B cell (primary cell): ENCODE measurements around the gene ISCU. TPM values are rescaled to one million over a fixed set of nuclear protein-coding genes. Genes with fewer than 3 reads are reported as not detected.

ENCODE experiments used
- ATAC-seq: fragments of 200-7000 bp; cut with Tn5 transposase; one replicate; pipeline ENCODE4 v1.10.0; 2021; ENCODE audit warnings: low read depth, mild to moderate bottlenecking, moderate number of reproducible peaks, moderate library complexity
- CTCF ChIA-PET: fragments of 350-600 bp; sonication (Branson Sonifier 250); formaldehyde crosslinking; loops from one replicate; lab custom pipeline; 2021; ENCODE audit warnings: antibody characterized with exemption, inconsistent platforms; lab: Charles Lee
- POLR2A ChIA-PET: fragments of 350-600 bp; sonication (Branson Sonifier 250); formaldehyde crosslinking; loops from one replicate; lab custom pipeline; 2021; ENCODE audit warnings: antibody characterized with exemption; lab: Charles Lee
- DNase-seq: peaks from one replicate; pipeline ENCODE4 v3.0.0; 2013
- H2AFZ ChIP-seq: 2 replicates; pipeline ENCODE4 v1.6.1; 2012; ENCODE audit warnings: mild to moderate bottlenecking, low read depth, low read length; ENCODE audit not compliant: insufficient read depth, poor library complexity, severe bottlenecking
- H3K27ac ChIP-seq, 2 donors: 1 replicate in 1 of 2; 2 replicates in 1 of 2; pipeline ENCODE4 v1.5.1; 2012 to 2013; ENCODE audit warnings: low read length in 2 of 2, mild to moderate bottlenecking in 2 of 2, moderate library complexity in 1 of 2
- H3K27me3 ChIP-seq, 4 experiments: fragments of 200-600 bp in 1 of 4; sonication (generic) in 1 of 4; replicated peaks in 1 of 4; 1 replicate in 2 of 4; 2 replicates in 2 of 4; pipeline versions ENCODE4 v1.6.1 to v1.7.0; 2013 to 2016; ENCODE audit warnings: low read length in 3 of 4, mild to moderate bottlenecking in 2 of 4, mixed read lengths in 1 of 4, moderate library complexity in 1 of 4; ENCODE audit not compliant: insufficient read depth in 4 of 4, control insufficient read depth in 3 of 4; ENCODE audit errors: control extremely low read depth in 1 of 4
- H3K36me3 ChIP-seq, 2 experiments: replicated peaks in 1 of 2; 1 replicate in 1 of 2; 2 replicates in 1 of 2; pipeline versions ENCODE4 v1.6.1 to v1.7.1; 2013; ENCODE audit warnings: low read length in 1 of 2; ENCODE audit not compliant: insufficient read depth in 2 of 2, control insufficient read depth in 1 of 2; ENCODE audit errors: control extremely low read depth in 1 of 2, extremely low read depth in 1 of 2
- H3K4me1 ChIP-seq, 2 donors: fragments of 200-600 bp in 1 of 2; sonication (generic) in 1 of 2; 1 replicate in 1 of 2; 2 replicates in 1 of 2; pipeline versions ENCODE4 v1.5.1 to v1.6.1; 2013 to 2017; ENCODE audit warnings: low read length in 2 of 2; ENCODE audit not compliant: control insufficient read depth in 2 of 2, insufficient read depth in 2 of 2
- H3K4me2 ChIP-seq: replicated peaks from 2 replicates; pipeline ENCODE3; 2012; ENCODE audit warnings: mild to moderate bottlenecking, low read depth, low read length; ENCODE audit not compliant: poor library complexity, severe bottlenecking
- H3K4me3 ChIP-seq, 5 experiments: fragments of 200-600 bp in 1 of 5; sonication (generic) in 1 of 5; 1 replicate in 3 of 5; 2 replicates in 2 of 5; pipeline versions ENCODE4 v1.5.1 to v1.7.0; 2011 to 2016; ENCODE audit warnings: low read length in 4 of 5, mild to moderate bottlenecking in 4 of 5, low read depth in 2 of 5, control low read depth in 1 of 5, moderate library complexity in 1 of 5; ENCODE audit not compliant: insufficient read depth in 1 of 5; ENCODE audit errors: control extremely low read depth in 1 of 5, extremely low read depth in 1 of 5
- H3K79me2 ChIP-seq: fragments of 200-600 bp; sonication (generic); one replicate; pipeline ENCODE4 v1.6.0; 2016; ENCODE audit warnings: low read length; ENCODE audit not compliant: control insufficient read depth, insufficient read depth
- H3K9ac ChIP-seq: fragments of 200-600 bp; sonication (generic); 2 replicates; pipeline ENCODE4 v1.6.1; 2017; ENCODE audit warnings: mild to moderate bottlenecking, low read length, moderate library complexity
- H3K9me3 ChIP-seq, 3 donors: one replicate each; pipeline versions ENCODE4 v1.6.1 to v1.7.1; 2013; ENCODE audit warnings: low read length in 2 of 3; ENCODE audit not compliant: control insufficient read depth in 2 of 3, insufficient read depth in 1 of 3; ENCODE audit errors: control extremely low read depth in 1 of 3
- H4K20me1 ChIP-seq: 2 replicates; pipeline ENCODE4 v1.6.0; 2012; ENCODE audit warnings: mild to moderate bottlenecking, low read length; ENCODE audit not compliant: insufficient read depth, control insufficient read depth, poor library complexity, severe bottlenecking
- H3K27ac Mint-ChIP-seq: one replicate; pipeline ENCODE4 v1.8.0; 2021; ENCODE audit warnings: mixed read lengths
- H3K27me3 Mint-ChIP-seq: one replicate; pipeline ENCODE4 v1.8.0; 2021; ENCODE audit warnings: mixed read lengths
- H3K4me1 Mint-ChIP-seq: one replicate; pipeline ENCODE4 v1.8.0; 2021; ENCODE audit warnings: mixed read lengths
- H3K4me3 Mint-ChIP-seq: one replicate; pipeline ENCODE4 v1.8.0; 2021; ENCODE audit warnings: mixed read lengths
- H3K9me3 Mint-ChIP-seq: one replicate; pipeline ENCODE4 v1.8.0; 2022; ENCODE audit warnings: mixed read lengths; ENCODE audit not compliant: insufficient read depth
- CTCF ChIP-seq: fragments of 200-600 bp; IDR thresholded peaks from one replicate; pipeline ENCODE4 v1.8.0; 2022; ENCODE audit warnings: antibody characterized with exemption, mild to moderate bottlenecking
- EZH2 ChIP-seq: IDR thresholded peaks from 2 replicates; pipeline ENCODE4 v1.6.1; 2012; ENCODE audit warnings: borderline replicate concordance, low read depth, mild to moderate bottlenecking, moderate library complexity, low read length; ENCODE audit not compliant: insufficient read depth, poor library complexity, severe bottlenecking
- WGBS: methylation state at CpG from one replicate; pipeline ENCODE4 v1.1.5; 2013; ENCODE audit warnings: missing lambda C conversion rate; ENCODE audit not compliant: insufficient coverage; 5-methylcytosine and 5-hydroxymethylcytosine counted together
- intact Hi-C: fragments of 100-400 bp; cut with micrococcal nuclease; formaldehyde crosslinking; loops from one replicate; pipeline ENCODE4 v1.10.0; 2022
- polyA plus RNA-seq: library from polyadenylated mRNA; depleted of rRNA; stranded (reverse); fragments of >200 nt; gene quantifications from 2 replicates; pipeline ENCODE4 v1.2.3, GENCODE V29; 2012
- total RNA-seq, 2 donors: library from RNA; stranded (reverse); fragments of 120-200 nt in 1 of 2; gene quantifications; 1 replicate in 1 of 2; 2 replicates in 1 of 2; pipeline versions ENCODE4 v1.2.3 to v1.2.4, GENCODE V29; 2013 to 2022

Gene ISCU
- total and polyA plus RNA-seq, 2 donors (not counting 1 experiment from before 2014, with no cell fraction given), result 173 to 209 TPM

- TF ChIP-seq EZH2, result no peak
- TF ChIP-seq CTCF, result no peak
- intact Hi-C loops, result no loop called here
- Histone ChIP-seq H3K4me3 (no peak within 1 kb of the TSS), H3K27me3 (no peaks in the 10 kb centered on the region), H3K79me2 (no peaks in the 10 kb centered on the region), H3K4me1 (no peaks in the 10 kb centered on the region), H3K4me2 (no peak within 1 kb of the TSS), H2AFZ (no peak within 1 kb of the TSS), H3K36me3 (no peaks in the 10 kb centered on the region), H3K9me3 (no peaks in the 10 kb centered on the region), H4K20me1 (no peaks in the 10 kb centered on the region), H3K27ac (no peak within 1 kb of the TSS), H3K9ac (no peak within 1 kb of the TSS)
- CTCF ChIA-PET, result interaction anchor here (1.5 kb wide), 1 partner anchor 20 kb away, joined by 5 read pairs; no protein-coding TSS in a partner anchor
- Mint-ChIP-seq H3K9me3 (no peaks in the 10 kb centered on the region), H3K4me3 (no peak within 1 kb of the TSS), H3K27me3 (no peaks in the 10 kb centered on the region), H3K27ac (no peak within 1 kb of the TSS), H3K4me1 (no peaks in the 10 kb centered on the region)
- no peak for ATAC-seq
- POLR2A ChIA-PET, result interaction anchor here (0.6 to 0.7 kb wide), 2 partner anchors 9 to 42 kb away, joined by 4 to 6 read pairs; no protein-coding TSS in a partner anchor
- DNase-seq, result no peak
- WGBS, result 72% methylated on average over 15 of the region's 27 CpGs
These were observed 35.4 kb downstream of the ISCU start, which contains the start of gene TMEM119 for GRCh38 chr12:108597559-108598471. Gene TMEM119 (minus strand): TSS chr12:108598084. CDS start chr12:108592383, 5,701 bp downstream.
